HG03060 (cell line): ENCODE results near the gene SLBP.

Source experiments
- ATAC-seq: cut with Tn5 transposase; IDR thresholded peaks from one replicate; pipeline ENCODE4 v1.9.1; 2021; ENCODE audit warnings: low read depth, moderate number of reproducible peaks; ENCODE audit not compliant: unreplicated experiment

SLBP gene

DNA sequence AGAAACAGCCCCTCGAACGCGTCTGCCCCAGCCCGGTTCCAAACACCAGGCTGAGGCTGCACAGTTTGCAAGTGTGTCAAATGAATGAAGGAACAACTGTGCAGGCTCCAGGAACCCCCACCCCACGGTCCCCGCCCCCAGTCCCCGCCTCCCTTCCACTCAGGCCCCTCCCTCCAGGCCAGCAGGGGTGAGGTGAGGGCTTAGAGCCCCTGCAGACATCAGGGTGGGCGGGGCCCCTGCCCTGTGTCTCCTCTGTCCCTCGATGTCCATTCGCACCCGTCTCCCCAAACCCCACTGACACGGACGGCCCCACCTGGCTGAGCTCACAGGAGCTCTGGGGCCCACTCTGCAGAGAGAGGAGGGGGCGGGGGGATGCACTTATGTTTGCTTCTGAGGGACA, 37.7 kb upstream of the SLBP start:
- no peak for ATAC-seq

DNA sequence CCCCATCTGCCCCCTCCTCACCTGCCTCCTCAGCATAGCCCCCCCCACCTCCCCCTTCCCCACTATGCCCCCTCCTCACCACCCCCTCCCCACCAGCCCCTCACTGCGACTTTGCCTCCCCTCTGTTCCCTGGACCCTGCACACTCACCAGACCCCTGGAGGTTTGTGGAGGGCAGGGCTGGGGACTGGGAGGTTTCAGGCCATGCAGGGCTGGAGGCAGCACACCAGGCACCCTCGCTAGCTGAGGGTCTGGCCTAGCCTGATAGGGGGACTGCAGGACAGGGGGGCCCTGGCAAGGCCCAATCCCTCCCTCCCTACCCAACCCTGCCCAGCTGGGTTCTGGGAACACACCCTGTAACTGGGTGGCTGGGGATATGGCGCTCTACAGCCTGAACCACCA, 37.3 kb upstream of the SLBP start:
- no peak for ATAC-seq

DNA sequence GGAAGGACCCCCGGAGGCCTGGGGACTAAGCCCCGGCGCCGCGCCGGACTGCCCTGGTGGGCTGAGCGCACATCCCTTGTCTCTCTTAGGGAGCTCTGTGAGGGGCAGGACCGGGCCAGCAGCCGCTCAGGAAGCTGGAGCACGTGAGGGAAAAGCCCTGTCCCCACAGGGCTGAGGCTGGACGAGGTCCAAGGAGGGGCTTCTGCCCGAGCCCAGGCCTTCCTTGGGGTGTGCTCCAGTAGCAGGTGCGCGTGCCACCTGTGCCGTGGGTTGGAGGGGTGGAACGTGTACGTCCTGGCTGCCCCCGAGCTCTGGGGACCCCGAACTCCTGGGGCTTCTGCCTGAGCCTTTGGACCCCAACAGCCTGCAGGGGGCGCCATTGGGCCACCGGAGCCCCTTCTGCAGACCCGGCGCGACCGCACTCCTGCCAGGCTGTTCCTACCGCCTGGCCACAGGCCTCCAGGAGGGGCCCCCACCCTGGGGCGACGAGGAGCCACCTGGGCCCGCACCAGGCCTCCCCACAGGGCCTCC, 36.4 kb upstream of the SLBP start:
- ATAC-seq = no peak

DNA sequence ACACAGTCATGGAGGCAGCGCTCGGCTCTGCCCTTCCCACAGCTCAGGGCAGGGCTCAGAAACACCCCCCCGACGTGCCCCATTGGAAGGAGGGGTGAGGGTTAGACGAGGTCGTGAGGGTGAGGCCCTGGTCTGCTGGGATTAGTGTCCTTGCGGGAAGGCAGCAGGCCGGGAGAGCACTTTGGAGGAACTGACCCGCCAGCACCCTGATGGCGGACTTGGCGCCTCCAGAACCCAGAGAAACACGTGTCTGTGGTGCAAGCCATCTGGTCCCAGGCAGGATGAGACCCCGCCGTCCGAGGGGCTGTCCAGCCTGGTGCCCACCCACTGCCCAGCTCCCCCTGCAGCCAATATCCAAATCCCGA, 35.5 kb upstream of the SLBP start:
- no peak for ATAC-seq

DNA sequence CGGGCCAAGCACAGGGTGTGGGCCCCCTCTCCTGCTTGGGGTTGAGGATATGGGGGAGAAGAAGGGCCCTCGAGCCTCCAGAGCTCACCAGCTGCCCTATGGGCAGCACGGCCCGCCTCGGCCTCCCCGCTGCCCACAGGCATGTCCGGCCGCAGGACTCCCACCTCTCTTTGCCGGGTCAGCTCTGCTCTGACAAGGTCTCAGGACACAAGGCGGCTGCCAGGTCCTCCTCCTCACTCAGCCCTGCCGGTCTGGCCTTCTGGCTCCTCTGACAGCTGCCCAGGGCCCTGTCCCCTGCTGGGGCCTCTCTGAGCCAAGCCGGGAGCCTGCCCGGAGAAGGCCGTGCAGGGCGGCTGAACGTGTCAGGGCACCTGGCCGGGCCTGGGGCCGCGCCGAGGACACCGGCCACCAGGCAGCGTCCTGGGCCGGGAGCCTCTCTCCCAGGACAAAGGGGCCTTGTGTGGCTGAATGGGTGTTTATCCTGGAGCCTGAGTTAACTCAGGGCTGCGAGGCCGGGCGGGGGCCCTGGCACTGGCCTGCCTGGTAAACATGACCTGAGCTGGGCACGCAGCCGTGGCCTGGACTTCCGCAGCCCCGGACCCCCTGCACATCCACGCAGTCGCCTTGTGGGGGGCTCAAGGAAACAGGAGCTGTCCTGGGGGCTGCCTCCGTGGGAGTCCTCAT, 34.9 kb upstream of the SLBP start:
- no peak for ATAC-seq

DNA sequence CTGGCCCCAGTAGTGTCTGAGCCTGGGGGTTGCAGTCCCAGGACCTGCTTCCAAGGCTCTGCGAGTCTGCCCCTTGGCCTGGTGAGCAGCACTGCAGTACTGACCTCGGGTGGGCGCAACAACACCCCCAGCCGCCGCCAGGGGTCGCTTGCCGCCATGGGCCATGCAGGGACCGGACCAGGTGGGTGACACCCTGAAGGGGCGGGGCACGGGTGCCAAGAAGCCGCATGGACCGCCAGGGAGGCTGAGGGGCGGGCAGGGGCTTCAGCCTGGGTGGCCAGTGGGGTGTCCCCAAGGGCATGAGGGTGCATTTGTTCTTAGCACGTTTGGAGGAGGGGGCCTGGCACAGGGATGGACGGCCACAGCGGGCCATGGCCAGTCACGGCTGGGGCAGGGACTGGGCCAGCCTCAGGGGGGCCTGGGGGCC, 34.2 kb upstream of the SLBP start:
- no peak for ATAC-seq

DNA sequence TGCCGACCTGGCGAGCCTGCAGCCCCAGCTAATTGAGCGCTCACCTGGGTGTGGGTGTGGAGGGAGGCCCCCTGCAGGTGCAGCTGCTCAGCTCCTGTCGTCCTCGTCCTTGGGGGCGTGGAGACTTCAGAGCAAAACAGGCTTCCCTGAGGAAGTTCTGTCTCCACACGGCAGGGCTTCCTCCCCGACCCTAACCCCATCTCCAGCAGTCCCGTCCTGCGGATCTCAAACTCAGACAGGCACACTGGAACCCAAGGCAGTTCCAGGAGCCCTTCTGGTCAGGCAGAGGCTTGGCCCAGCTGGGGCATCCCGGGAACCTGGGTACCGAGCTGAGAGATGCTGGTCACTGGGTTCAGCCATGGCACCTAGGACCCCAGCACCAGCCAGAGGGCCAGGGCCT, 33.6 kb upstream of the SLBP start:
- no peak for ATAC-seq

DNA sequence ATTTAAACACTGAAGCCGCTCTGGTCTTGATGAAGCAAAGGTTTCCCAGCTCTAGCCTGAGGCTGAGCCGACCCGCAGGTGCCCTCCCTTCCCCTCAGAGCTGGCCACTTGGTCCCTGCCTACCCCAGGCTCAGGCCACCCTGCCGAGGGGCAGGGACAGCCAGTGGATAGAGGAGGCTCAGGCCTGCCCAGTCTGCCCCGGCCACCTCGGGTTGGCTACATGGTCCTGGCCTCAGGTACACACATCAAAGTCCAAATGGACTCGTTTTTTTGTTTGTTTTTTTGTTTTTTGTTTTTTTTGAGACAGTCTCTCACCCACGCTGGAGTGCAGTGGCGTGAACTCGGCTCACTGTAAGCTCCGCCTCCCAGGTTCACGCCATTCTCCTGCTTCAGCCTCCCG, 33.0 kb upstream of the SLBP start:
- no peak for ATAC-seq

DNA sequence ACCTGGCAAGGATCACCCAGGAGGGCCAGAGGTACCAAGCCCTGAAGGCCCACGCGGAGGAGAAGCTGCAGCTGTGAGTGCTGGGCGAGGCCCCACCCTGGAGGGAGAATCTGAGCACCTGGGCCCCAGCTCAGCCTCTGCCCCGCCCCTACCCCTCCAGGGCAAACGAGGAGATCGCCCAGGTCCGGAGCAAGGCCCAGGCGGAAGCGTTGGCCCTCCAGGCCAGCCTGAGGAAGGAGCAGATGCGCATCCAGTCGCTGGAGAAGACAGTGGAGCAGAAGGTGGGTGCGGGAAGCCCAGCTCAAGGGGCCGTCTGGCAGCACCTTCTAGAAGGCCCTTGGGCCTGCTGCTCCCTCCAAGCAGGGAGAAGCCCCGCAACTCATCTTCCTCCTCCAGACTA, 32.4 kb upstream of the SLBP start:
- ATAC-seq = no peak

DNA sequence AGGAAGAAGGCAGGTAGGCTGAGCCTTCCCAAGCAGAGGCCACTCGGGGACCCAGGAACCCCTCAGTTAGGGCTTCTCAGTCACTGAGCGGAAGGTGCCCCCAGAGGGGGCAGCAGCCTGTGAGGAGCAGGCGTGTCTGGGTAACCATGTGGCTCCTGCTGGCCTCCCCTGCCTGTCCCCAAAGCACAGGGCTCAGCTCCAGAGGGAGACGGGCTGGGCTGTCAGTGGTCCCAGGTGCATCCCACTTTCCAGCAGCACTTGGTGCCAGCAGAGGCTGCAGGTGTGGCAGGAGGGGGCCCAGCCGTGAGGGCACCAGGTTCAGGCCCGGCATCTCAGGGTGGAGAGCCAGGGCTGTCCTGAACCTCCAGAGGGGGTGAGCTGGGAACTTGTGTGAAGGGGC, 31.9 kb upstream of the SLBP start:
- ATAC-seq = no peak

DNA sequence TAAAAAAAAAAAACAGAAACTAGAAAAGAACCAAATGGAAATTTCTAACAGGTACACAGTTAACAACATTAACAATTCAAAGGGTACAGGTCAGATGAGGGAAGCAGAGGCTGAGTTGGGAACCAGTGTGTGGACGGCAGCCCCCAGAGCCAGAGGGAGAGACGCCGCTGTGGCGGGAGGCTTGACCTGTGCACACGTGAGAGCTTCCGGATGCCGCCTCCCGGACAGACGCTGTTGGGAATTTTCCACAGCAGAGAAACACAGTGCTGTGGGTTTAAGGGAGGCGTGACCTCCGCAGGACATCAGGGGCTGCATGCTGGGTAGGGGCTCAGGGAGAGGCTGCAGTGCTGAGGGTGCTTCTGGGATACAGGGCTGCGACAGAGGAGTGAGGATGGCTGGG, 31.4 kb upstream of the SLBP start:
- no peak for ATAC-seq

DNA sequence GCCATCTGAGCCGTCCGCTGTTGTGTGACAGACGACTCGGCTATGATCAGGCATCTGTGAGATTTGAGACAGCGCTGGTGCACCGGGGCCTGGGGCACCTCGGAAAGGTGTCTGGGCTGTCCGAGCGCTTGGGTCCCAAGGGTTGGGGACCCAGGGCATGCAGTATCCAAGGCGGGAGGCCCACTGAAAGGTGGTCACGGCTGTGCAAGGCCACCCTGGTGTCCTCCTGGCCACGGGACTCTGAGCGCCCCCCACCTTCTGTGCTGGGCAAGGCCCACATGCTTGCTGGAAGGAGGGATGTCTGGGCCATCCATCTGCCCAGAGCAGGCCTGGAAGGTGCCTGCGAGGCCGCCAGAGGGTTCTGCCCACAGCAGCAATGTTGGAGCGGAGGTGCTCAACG, 29.1 kb upstream of the SLBP start:
- no peak for ATAC-seq

DNA sequence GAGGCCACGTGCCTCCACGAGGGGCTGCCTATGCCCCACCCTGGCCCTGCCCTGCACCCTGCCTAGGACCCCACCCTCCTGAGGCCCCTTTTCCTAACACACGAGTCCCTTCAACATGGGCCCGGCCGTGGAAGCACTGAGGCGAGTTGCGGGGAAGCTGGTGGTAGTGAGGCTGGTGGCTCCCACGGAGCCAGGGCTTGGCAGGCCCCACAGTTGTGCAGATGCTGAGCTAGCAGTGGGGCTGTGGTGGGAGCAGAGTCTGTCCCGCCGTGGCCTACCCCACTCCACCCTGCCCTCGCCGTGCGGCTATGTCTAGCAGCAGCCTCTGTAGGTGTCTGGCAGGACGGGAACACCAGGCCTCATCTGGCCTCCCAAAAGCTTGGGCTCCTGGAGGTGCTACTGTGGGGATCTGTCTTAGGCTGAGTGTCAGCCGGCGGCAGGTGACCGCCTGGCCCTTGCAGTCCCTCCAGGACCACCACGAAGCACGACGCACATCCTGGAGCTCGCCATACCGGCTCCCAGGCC, 28.0 kb upstream of the SLBP start:
- no peak for ATAC-seq

DNA sequence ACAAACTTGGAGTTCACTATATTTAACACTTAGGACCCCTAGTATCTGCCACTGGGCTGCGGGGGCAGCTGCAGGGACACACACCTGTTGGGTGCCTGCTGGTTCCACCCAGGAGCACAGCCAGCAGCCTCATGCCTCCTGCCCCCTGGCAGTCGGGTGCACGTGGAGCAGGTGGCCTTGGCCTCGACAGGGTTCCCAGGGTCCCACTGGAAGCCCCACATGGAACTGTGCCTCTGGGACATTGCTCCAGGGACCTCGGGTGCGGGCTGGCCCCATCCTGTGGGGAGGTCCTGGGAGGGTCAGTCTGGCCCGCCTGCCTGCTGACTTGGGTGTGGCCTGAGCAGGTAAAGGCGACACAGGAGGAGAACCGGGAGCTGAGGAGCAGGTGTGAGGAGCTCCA, 27.2 kb upstream of the SLBP start:
- ATAC-seq = no peak

DNA sequence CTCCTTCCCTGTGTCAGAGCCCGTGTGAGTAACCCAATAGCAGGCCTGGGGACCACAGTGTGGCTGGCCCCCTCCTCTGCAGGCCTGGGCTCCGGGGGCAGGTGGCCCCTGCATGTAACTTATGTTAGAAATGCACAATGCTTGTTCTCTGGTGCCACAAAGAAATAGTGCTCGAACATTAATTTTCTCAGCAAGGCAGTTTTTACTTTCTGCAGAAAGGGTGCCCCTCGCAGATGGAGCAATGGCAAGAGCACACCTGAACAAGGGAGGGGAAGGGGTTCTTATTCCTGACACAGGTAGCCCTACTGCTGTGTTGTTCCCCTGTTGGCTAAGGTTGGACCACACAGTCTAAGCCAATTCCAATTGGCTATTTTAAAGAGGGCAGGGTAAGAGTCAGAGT, 26.3 kb upstream of the SLBP start:
- ATAC-seq = no peak

DNA sequence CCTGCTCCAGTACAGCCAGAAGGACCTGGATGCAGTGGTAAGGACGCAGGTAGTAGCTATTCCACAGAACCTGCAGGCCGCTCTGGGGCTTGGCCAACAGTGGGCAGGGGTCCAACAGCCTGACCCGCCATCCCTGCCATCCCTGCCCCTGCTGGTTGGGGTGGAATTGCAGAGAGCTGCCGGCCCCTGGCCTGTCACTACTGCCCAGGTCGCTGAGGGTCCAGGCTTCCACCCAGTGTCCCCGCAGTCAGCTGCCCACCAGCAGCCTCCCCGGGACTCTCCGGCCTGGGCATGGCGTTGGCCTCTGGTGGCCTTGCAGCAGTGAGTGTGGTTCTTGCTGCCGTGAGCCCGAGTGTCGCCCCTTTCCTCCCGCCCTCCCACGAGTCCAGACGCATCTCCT, 25.5 kb upstream of the SLBP start:
- no peak for ATAC-seq

DNA sequence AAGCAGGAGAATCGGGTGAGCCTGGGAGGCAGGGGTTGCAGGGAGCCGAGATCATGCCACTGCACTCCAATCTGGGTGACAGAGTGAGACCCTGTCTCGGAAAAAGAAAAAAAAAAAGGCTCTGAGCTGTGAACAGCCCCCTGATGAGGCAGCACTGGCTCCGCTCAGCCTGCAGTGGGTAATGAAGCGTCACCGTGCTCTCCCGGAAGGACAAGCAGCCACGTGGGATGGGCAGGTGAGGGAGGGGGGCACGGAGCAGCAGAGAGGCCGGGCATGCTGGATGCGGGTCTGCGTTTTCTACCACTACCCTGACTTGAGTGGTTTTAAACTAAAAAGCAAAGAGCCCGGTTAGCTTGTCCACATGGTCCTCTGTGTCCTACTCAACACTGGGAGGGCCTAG, 24.7 kb upstream of the SLBP start:
- ATAC-seq = no peak

DNA sequence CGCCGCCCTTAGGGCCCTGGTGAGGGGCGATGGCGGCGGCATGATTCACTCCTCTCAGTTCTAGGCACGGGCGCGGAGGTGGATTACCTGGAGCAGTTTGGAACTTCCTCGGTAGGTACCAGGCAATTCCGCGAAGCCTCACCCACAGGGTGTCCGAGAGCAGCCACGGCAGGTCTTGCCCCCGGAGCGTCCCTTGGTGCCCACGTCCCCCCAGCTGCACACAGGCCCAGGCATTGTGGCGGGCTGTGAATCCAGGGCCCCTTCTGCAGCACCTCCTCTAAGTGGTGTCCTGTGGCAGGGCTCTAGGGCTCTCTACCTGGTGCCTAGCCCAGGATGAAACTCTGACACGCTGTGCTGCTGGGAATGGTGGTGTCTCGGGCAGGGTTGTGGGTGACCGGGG, 23.1 kb upstream of the SLBP start:
- no peak for ATAC-seq

DNA sequence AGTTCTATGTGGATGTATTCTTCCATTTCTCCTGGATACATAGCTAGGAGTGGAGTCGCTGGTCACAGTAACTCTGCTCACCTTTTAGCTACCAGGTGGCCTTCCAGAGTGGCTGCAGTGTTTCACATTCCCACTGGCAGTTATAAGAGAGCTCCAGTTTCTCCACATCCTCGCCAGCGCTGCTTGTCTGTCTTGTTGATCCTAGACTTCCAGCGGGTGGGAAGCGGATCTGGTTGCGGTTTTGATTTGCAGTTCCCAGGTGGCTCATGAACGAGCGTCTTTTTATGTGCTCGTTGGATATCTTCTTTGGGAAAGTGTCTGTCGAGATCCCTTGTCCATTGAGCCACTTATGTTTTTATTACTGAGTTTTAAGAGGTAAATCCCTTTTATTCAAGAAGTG, 20.8 kb upstream of the SLBP start:
- no peak for ATAC-seq

DNA sequence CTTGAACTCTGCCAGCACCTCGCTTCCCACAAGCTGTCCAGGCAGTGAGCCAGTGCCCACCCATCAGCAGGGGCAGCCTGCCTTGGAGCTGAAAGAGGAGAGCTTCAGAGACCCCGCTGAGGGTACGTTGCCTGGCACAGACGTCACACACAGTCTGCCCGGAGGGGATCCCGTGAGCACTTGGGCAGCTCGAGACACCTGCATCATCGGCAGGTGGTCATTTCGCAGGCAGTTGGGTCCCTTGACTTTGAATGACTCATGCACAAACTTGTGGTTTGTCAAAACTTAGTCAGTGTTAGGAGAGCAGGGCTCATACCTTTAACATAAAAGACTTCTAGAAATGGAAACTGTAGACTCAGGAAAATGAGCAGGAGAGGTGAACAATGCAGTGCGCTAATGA, 19.1 kb upstream of the SLBP start:
- no peak for ATAC-seq

DNA sequence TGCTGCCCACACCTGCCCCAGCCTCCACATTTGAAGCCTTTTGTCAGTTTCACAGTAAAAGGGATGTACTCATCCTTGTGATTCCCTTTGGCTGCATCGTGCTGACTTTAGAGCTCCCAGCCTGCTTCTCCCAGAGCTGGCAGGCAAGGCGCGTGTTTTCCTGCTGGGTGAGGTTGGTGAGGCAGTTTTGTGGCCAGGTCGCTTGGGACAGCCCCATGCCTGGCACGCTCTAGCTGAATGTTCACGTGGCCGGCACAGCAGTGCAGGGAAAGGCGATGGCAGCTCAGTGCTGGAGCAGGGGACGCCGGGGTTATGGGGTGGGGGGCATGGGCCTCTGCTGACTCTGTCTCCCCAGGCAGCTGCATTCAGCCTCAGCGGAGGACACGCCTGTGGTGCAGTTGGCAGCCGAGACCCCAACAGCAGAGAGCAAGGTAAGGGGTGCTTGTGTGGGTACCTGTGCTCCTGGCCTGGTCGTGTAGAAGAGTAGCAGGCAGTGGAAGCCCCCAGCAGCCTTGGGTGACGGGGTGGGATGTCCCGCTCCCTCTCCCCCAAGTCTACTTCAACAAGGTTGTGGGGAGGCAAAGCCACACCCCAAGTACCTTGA, 18.5 kb upstream of the SLBP start:
- ATAC-seq = no peak
